GM12801 (cell line): Measurements from ENCODE around the gene SPINK8.

ENCODE experiments used
- CTCF ChIP-seq: IDR thresholded peaks from one replicate; pipeline ENCODE4 v1.5.1; 2011; ENCODE audit warnings: control low read depth; ENCODE audit not compliant: insufficient read length; ENCODE audit errors: extremely low read depth

SPINK8 gene

GRCh38 chr3:48314542-48314941, 18.9 kb downstream of the SPINK8 start:
- TF ChIP-seq CTCF = no peak

GRCh38 chr3:48306860-48307530, 26.5 kb downstream of the SPINK8 start:
- no peak for TF ChIP-seq CTCF

GRCh38 chr3:48306290-48306689, 27.2 kb downstream of the SPINK8 start:
- TF ChIP-seq CTCF = no peak

GRCh38 chr3:48305396-48305795, 28.1 kb downstream of the SPINK8 start:
- TF ChIP-seq CTCF = no peak

- TF ChIP-seq CTCF = no peak
These were observed 30.4 kb downstream of the SPINK8 start for GRCh38 chr3:48303021-48303420.

GRCh38 chr3:48301800-48302166, 31.7 kb downstream of the SPINK8 start:
- no peak for TF ChIP-seq CTCF

GRCh38 chr3:48301020-48301799, 32.3 kb downstream of the SPINK8 start, which contains the start of gene NME6:
Gene NME6, minus strand, starts transcription at chr3:48301367.
- no peak for TF ChIP-seq CTCF
